ENCODE measurements around the gene EXOC4. TPM values are rescaled to one million over a fixed set of nuclear protein-coding genes. Genes with fewer than 3 reads are reported as not detected.

The EXOC4 gene
- total RNA-seq, 1 experiment from 2014 or later: 75.8 TPM

GRCh38 chr7:133255486-133255885, 2.6 kb downstream of the EXOC4 start:
- Histone ChIP-seq H3K14ac (ENCODE audit: insufficient read depth, low read length) (no peak overlapping the region), H3K4ac (ENCODE audit: low read depth, low read length) (no peak overlapping the region), H3K56ac (ENCODE audit: insufficient read length, low read depth, low read length) (no peak overlapping the region), H2BK120ac (ENCODE audit: low read depth, low read length, poor library complexity, severe bottlenecking) (no peak overlapping the region), H3K79me2 (ENCODE audit: insufficient read depth, low read length) (peaks cover 4% of the 10 kb centered on the region; the same call in 1 of the 2 replicates), H2BK5ac (ENCODE audit: insufficient read length, low read length) (no peak overlapping the region), H3K9ac (ENCODE audit: extremely low read depth, insufficient read length, low read length) (no peak overlapping the region), H2BK12ac (ENCODE audit: insufficient read length, low read depth, low read length) (no peak overlapping the region), H3K4me2 (ENCODE audit: insufficient read depth, insufficient read length, low read length) (no peak overlapping the region), H2AK5ac (ENCODE audit: insufficient read length, low read length) (no peak overlapping the region), H2BK20ac (ENCODE audit: low read depth, low read length, poor library complexity, severe bottlenecking) (no peak overlapping the region), H3T11ph (ENCODE audit: low read length) (no peak overlapping the region), H4K8ac (replicated peaks; ENCODE audit: insufficient read length, low read depth, low read length) (no peak overlapping the region), H2BK15ac (ENCODE audit: low read depth, low read length) (no peak overlapping the region), H4K5ac (ENCODE audit: insufficient read length, low read depth, low read length) (no peak overlapping the region), H3K79me1 (ENCODE audit: insufficient read depth, low read depth, low read length, poor library complexity, severe bottlenecking) (peaks cover 3% of the 10 kb centered on the region), H4K20me1 (ENCODE audit: control insufficient read depth, insufficient read depth, insufficient read length) (no peaks in the 10 kb centered on the region), H3K27me3 (ENCODE audit: insufficient read depth, low read length) (no peaks in the 10 kb centered on the region), H3K27ac (ENCODE audit: insufficient read length, low read depth, low read length) (no peak overlapping the region), H3K23me2 (ENCODE audit: insufficient read length, low read depth, low read length, poor library complexity, severe bottlenecking) (peaks cover 5% of the 10 kb centered on the region), H4K91ac (ENCODE audit: insufficient read length, low read depth, low read length) (no peak overlapping the region), H3K4me1 (ENCODE audit: insufficient read depth, low read length) (no peaks in the 10 kb centered on the region), H3K23ac (ENCODE audit: insufficient read length, low read depth, low read length) (no peak overlapping the region), H3K18ac (ENCODE audit: insufficient read length, low read depth, low read length) (no peak overlapping the region), H3K9me3 (ENCODE audit: control insufficient read depth, low read depth, low read length) (no peaks in the 10 kb centered on the region), H2AFZ (ENCODE audit: low read length) (no peak overlapping the region)
- no peak for DNase-seq
- no peaks in the 10 kb centered on the region for H3K9me3 Mint-ChIP-seq
- WGBS (ENCODE audit: extremely low coverage, insufficient read length, low lambda C conversion rate): no CpG with 5 or more reads among the region's 2 CpGs
- peaks cover 0 to 5% (median 0%) of the 10 kb centered on the region in 3 experiments; a peak in 3 of 7 replicates for H3K36me3 Mint-ChIP-seq (ENCODE audit: insufficient read depth in 1 of 3, low read depth in 3 of 3)
- no peaks in the 10 kb centered on the region for H3K27me3 Mint-ChIP-seq (ENCODE audit: low read depth)
- H3K27ac Mint-ChIP-seq: no peak overlapping the region
- H3K4me1 Mint-ChIP-seq: peaks cover 15 to 19% of the 10 kb centered on the region in 2 experiments
- TF ChIP-seq CTCF (conservative IDR thresholded peaks at IDR 0.05): no peak
- no peak overlapping the region for H3K4me3 Mint-ChIP-seq
